Iris pigment epithelial cell (primary cell): ENCODE results near the gene HMGN3.
A peak's percentile ranks its signal among the peaks of the same experiment; 100 is the strongest.
"Not testable (repeated sequence)": the region's sequence is repeated elsewhere in the genome, so short reads cannot be mapped to it uniquely, and the experiment has no call there.

Experiments
- DNase-seq: peaks from one replicate; pipeline ENCODE4 v3.0.0-alpha.2; 2011; ENCODE audit warnings: low read depth

HMGN3 gene

GRCh38 chr6:79234150-79235022 is at the start of gene HMGN3:
HMGN3 (minus strand) TSS chr6:79234682.
- DNase-seq, result peak; percentile 96

GRCh38 chr6:79280756-79281155 is 46.3 kb upstream of the HMGN3 start:
- no peak for DNase-seq

GRCh38 chr6:79277109-79277508 is 42.6 kb upstream of the HMGN3 start:
- DNase-seq, result peak; percentile 25

GRCh38 chr6:79269877-79270276 is 35.4 kb upstream of the HMGN3 start:
- DNase-seq, result peak; percentile 86

DNA sequence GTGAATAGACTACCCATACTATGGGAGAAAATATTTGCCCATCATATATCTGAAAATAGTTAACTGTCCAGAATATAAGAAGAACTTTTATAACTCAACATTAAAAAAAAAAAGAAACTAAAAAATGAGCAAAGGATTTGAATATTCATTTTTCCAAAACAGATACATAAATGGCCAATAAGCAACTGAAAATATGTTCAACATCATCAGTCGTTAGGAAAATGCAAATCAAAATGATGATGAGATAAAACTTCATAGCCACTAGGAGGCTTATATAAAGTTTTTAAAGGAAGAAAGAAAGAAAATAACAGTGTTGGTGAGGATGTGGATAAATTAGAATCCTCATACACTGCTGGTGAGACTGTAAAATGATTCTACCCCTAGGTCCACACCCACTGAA is 32.6 kb upstream of the HMGN3 start:
- no peak for DNase-seq

- DNase-seq, result no peak
These were observed 31.6 kb upstream of the HMGN3 start for GRCh38 chr6:79266051-79266450.

GRCh38 chr6:79263359-79263758 is 28.9 kb upstream of the HMGN3 start:
- DNase-seq, result no peak

DNA sequence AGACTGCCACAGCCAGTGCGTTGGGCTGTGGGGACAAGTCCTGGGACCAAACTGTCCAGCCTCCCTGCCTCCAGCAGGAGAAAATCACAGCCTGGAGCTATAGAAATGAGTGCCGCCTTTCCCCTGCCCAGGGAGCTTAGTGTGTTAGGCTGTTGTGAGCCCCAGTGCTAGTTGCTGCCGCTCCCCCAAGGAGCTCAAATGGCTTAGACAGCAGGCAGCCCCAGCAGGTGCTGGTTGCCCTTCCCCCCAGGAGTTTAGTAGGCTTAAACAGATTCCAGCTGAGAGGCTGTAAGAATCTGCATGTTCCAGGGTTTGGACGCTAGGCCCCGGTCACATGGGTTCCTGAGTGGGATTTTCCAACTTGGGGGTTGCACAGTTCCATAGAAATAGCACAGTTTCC is 27.2 kb upstream of the HMGN3 start:
- no peak for DNase-seq

GRCh38 chr6:79260772-79261171 is 26.3 kb upstream of the HMGN3 start:
- DNase-seq, result no peak

DNA sequence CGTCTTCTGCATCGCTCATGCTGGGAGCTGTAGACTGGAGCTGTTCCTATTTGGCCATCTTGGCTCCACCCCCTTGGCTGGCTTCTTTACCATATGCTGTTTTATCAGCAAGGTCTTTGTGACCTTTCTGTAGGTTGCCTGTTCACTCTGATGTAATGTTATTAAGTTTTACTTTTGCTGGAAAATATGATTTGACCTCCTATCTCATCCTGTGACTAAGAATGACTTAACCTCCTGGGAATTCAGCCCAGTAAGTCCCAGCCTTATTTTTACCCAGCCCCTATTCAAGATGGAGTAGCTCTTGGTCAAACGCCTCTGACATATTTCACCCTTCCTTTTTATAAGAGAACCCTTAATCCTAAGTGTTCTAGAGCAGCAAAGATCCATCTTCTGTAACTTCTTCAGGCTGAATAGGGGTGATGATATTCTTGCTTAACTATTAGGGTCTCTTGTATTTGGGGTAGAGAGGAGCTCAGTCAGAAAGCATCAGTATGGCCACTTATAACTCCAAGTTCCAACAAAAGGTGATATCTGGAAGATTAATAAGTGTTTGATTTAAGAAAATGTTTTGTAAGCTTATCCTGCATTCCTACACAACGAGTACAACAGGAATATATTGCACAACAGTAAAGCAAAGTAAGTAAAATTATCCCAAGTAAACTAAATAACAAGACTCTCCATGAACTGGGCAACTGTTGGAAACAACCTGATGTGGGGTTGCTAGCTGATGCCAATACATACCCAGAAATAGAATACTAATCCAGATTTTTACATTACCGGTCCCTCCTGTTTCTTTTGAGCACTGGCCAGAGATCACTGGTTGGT is 23.1 kb upstream of the HMGN3 start:
- DNase-seq, result peak; percentile 89

DNA sequence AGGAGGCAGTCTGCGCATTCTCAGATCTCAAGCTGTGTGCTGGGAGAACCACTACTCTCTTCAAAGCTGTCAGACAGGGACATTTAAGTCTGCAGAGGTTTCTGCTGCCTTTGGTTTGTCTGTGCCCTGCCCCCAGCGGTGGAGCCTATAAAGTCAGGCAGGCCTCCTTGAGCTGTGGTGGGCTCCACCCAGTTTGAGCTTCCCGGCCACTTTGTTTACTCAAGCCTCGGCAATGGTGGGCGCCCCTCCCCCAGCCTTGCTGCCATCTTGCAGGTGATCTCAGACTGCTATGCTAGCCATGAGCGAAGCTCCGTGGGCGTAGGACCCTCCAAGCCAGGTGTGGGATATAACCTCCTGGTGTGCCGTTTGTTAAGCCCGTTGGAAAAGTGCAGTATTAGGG is 22.3 kb upstream of the HMGN3 start:
- DNase-seq, result not testable (repeated sequence)

DNA sequence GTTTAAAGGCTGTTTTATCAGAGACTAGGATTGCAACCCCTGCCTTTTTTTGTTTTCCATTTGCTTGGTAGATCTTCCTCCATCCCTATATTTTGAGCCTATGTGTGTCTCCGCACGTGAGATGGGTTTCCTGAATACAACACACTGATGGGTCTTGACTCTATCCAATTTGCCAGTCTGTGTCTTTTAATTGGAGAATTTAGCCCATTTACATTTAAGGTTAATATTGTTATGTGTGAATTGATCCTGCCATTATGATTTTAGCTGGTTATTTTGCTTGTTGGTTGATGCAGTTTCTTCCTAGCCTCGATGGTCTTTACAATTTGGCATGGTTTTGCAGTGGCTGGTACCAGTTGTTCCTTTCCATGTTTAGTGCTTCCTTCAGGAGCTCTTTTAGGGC is 20.6 kb upstream of the HMGN3 start:
- DNase-seq, result not testable (repeated sequence)

- no peak for DNase-seq
These were observed 16.1 kb upstream of the HMGN3 start for GRCh38 chr6:79250559-79250958.

DNA sequence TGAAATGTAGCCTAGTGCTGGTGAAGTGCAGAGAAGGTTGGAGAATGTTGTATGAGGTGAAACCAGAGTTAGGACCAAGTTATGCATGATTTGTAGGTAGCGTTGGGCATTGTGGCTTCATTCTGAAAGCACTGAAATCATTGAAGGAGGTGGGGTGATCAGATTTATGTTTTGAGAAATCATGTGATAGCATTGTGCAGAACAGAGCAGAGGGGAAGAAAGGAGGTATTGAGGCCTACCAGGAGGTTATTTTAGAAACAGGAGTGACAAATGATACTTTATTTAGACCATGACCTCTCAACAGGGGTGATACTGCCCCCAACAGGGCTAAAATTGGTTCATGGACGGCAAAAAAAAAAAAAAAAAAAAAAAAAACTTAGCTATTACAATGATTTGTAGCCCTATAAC is 15.6 kb upstream of the HMGN3 start:
- DNase-seq, result no peak

GRCh38 chr6:79249136-79249535 is 14.7 kb upstream of the HMGN3 start:
- DNase-seq, result no peak

DNA sequence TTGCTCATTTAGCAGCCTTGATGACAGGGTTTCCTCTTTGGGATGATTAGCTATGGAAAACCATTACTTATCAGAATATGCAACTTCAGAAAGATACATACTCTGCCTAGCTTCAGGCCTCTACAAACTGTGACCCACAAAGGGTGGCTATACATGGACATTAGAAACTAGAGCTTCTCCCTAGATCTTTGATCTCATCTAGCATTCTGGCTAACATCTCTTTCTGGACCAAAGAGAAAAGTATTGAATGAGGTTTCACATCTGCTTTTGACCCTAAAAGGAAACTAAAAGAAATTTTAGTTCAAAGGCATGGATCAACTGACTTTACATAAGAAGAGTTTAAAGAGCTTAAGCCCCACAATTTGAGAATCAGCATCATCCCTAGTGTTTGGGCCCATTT is 12.4 kb upstream of the HMGN3 start:
- no peak for DNase-seq

DNA sequence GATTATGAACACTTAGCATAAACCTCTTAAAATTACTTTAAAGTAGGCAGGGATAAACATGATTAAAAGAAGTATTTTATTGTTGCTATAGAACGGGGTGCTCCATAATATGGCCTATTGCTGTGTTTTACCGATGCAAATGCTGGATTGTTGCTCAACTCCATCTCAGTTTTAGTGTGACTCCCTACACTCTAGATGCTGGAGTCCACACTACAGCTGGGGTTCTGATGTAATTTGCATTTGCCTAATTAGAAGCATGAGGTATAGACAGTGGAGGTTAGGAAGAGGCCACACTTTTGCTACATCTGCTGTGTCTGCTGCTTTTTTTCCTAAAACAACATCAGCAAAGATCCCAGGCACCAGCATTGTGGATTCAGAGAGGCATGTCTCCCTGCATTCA is 6.7 kb upstream of the HMGN3 start:
- DNase-seq, result no peak

- peak; percentile 23 for DNase-seq
These were observed 6.0 kb upstream of the HMGN3 start for GRCh38 chr6:79240509-79240908.

DNA sequence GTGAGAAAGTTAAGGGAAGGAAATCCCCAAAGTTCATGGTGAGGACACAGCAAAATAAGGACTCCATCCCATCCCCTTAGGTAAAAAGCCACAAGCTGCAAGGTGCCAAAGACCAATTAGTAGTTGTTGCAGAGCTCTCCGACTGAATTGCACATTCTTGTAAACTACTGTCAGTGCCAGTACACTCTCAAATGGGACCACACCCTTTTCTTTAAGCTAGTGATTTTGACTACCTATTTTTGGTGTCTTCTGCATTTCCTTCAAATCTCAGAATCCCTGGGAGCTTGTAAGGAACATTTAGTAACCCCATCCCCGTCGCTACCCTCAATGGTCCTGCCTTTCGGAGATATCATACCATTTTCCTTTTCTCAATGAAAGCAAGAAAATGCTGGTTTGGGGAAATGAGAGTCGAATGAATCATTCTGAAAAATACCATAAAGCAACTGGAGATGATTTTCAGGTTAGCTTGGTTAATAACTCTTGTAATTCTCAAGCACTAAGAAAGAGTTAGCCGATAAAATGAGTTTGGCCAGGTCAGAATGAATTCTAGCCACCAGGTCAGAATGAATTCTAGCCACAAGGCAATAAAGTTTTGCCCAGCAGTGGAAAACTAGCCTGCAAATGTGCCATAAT is 5.2 kb upstream of the HMGN3 start:
- no peak for DNase-seq

- no peak for DNase-seq
These were observed 4.4 kb upstream of the HMGN3 start for GRCh38 chr6:79238919-79239318.

DNA sequence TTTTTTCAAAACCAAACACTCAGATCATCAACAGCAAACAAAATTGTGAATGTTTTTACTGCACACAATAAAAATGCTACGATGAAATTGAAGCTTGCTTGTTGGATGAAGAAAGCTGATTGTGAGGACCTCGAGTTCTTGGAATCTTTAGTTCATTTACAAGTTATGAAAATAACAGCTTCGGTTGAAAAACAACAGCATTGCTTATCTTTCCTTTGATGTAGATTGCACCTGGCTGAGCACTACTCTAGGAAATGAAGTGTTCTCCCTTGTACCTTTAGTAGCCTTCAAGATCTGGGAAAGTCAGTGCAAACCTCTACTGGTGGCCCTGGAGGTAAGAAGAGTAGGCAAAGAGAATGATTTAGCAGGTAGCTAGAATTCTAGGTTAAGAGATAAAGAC is 2.2 kb upstream of the HMGN3 start:
- no peak for DNase-seq

- peak; percentile 95 for DNase-seq
These were observed 802 bp downstream of the HMGN3 start for GRCh38 chr6:79233611-79234149.
